Neural cell (in vitro differentiated cells): ENCODE measurements around the gene ASF1B. TPM values are rescaled to one million over a fixed set of nuclear protein-coding genes. Genes with fewer than 3 reads are reported as not detected.

ENCODE experiments used
- H2AFZ ChIP-seq: fragments of 200-600, 300-800 bp; sonication (generic), shearing (Covaris generic); 2 replicates; pipeline ENCODE4 v1.6.0; 2014; ENCODE audit warnings: low read depth, mild to moderate bottlenecking, antibody characterized with exemption, low read length, moderate library complexity
- H3F3A ChIP-seq: fragments of 200-600 bp; shearing (Covaris generic); 2 replicates; pipeline ENCODE4 v1.6.1; 2016; ENCODE audit warnings: mild to moderate bottlenecking, moderate library complexity, mixed read lengths, antibody characterized with exemption, low read length; ENCODE audit not compliant: insufficient read depth, poor library complexity, severe bottlenecking
- H3K27ac ChIP-seq: fragments of 200-600, 300-800 bp; sonication (generic), shearing (Covaris generic); 2 replicates; pipeline ENCODE4 v1.5.1; 2014; ENCODE audit warnings: mild to moderate bottlenecking, low read length, moderate library complexity
- H3K27me3 ChIP-seq: fragments of 300-800, 200-600 bp; sonication (generic), shearing (Covaris generic); 2 replicates; pipeline ENCODE4 v1.6.0; 2014; ENCODE audit warnings: mild to moderate bottlenecking, low read depth, low read length, moderate library complexity; ENCODE audit not compliant: insufficient read depth
- H3K36me3 ChIP-seq: fragments of 300-800, 200-600 bp; sonication (generic), shearing (Covaris generic); 2 replicates; pipeline ENCODE4 v1.5.1; 2014; ENCODE audit warnings: mild to moderate bottlenecking, antibody characterized with exemption, low read length, moderate library complexity; ENCODE audit not compliant: insufficient read depth
- H3K4me2 ChIP-seq: fragments of 300-800, 200-600 bp; sonication (generic), shearing (Covaris generic); 2 replicates; pipeline ENCODE4 v1.6.0; 2014; ENCODE audit warnings: mild to moderate bottlenecking, low read length
- H3K4me3 ChIP-seq: fragments of 300-800, 200-600 bp; sonication (generic), shearing (Covaris generic); 2 replicates; pipeline ENCODE4 v1.5.1; 2014; ENCODE audit warnings: mild to moderate bottlenecking, low read length, moderate library complexity
- H3K79me2 ChIP-seq: fragments of 200-600 bp; shearing (Covaris generic); replicated peaks from 2 replicates; pipeline ENCODE4 v1.6.0; 2014; ENCODE audit warnings: mild to moderate bottlenecking, low read length, moderate library complexity; ENCODE audit not compliant: insufficient read depth
- H3K9ac ChIP-seq: fragments of 300-800, 200-600 bp; sonication (generic), shearing (Covaris generic); 2 replicates; pipeline ENCODE4 v1.6.1; 2016; ENCODE audit warnings: mild to moderate bottlenecking, low read length, mixed read lengths
- H3K9me2 ChIP-seq: fragments of 200-600 bp; shearing (Covaris generic); 2 replicates; pipeline ENCODE4 v1.6.1; 2016; ENCODE audit warnings: mild to moderate bottlenecking, low read length, mixed read lengths; ENCODE audit not compliant: insufficient read depth
- H3K9me3 ChIP-seq: fragments of 200-600, 300-800 bp; sonication (generic), shearing (Covaris generic); 2 replicates; pipeline ENCODE4 v1.6.1; 2016; ENCODE audit warnings: mild to moderate bottlenecking, mixed run types, low read length, moderate library complexity, mixed read lengths
- H4K20me1 ChIP-seq: fragments of 200-600 bp; shearing (Covaris generic); 2 replicates; pipeline ENCODE4 v1.6.1; 2016; ENCODE audit warnings: mild to moderate bottlenecking, mixed run types; ENCODE audit not compliant: insufficient read depth
- CTCF ChIP-seq: fragments of 450-650 bp; IDR thresholded peaks from 2 replicates; pipeline ENCODE4 v1.5.1; 2014; ENCODE audit warnings: antibody characterized with exemption, mild to moderate bottlenecking, moderate library complexity; ENCODE audit not compliant: poor library complexity, severe bottlenecking
- EP300 ChIP-seq: fragments of 450-650 bp; conservative IDR thresholded peaks from 2 replicates; pipeline ENCODE4 v1.6.1; 2014; ENCODE audit warnings: antibody characterized with exemption, mild to moderate bottlenecking, moderate library complexity; ENCODE audit not compliant: poor library complexity, severe bottlenecking
- EZH2 ChIP-seq: fragments of 200-600, 300-800 bp; shearing (Covaris generic), sonication (generic); IDR thresholded peaks from 2 replicates; pipeline ENCODE4 v1.6.1; 2014; ENCODE audit warnings: antibody characterized with exemption, low read length, borderline replicate concordance, mild to moderate bottlenecking; ENCODE audit not compliant: insufficient read depth, poor library complexity, severe bottlenecking
- MXI1 ChIP-seq: fragments of 450-650 bp; conservative IDR thresholded peaks from 2 replicates; pipeline ENCODE4 v1.6.1; 2014; ENCODE audit warnings: antibody characterized with exemption, mild to moderate bottlenecking; ENCODE audit not compliant: poor library complexity, severe bottlenecking
- POLR2AphosphoS5 ChIP-seq: IDR thresholded peaks from 2 replicates; pipeline ENCODE4 v1.6.1; 2012
- RAD21 ChIP-seq: fragments of 450-650 bp; conservative IDR thresholded peaks from 2 replicates; pipeline ENCODE4 v1.6.1; 2014; ENCODE audit warnings: antibody characterized with exemption, mild to moderate bottlenecking, moderate library complexity
- REST ChIP-seq: IDR thresholded peaks from 2 replicates; pipeline ENCODE4 v1.6.1; 2012; ENCODE audit warnings: borderline replicate concordance
- SMC3 ChIP-seq: fragments of 450-650 bp; conservative IDR thresholded peaks from 2 replicates; pipeline ENCODE4 v1.6.1; 2014; ENCODE audit warnings: antibody characterized with exemption, mild to moderate bottlenecking, moderate library complexity; ENCODE audit not compliant: poor library complexity
- TAF1 ChIP-seq: IDR thresholded peaks from 2 replicates; pipeline ENCODE4 v1.6.1; 2012; ENCODE audit warnings: low read depth
- polyA plus RNA-seq: library from polyadenylated mRNA; depleted of rRNA; stranded (reverse); fragments of >200 nt; gene quantifications from 2 replicates; pipeline ENCODE4 v1.2.3, GENCODE V29; 2014

The ASF1B gene
- polyA plus RNA-seq, 1 donor from 2014 or later = 0.32 TPM

- no peak overlapping the region for H3K27ac ChIP-seq
- H3K36me3 ChIP-seq = no peaks in the 10 kb centered on the region
- H3K9ac ChIP-seq = no peak overlapping the region
Measured at GRCh38 chr19:14135985-14136508, 342 bp downstream of the ASF1B start.

DNA sequence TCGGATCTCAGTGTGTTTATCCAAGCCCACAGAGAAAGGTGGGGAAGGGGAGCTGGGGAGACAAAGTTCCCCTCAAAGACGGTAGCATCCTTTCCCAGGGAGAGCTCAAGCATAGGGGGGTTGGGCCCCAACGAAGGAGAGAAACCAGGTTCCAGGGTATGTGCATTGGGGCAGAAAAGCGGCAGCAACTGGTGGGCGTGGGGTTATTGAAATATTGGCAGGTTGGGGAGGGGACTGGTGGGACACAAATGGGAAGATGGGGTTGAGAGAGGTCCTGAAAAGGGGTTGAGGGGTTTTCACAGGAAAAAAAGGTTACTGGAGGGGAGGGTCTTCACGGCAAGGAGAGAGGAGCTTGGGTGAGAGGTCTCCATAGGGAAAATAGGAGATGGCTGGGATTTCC is 1.0 kb downstream of the ASF1B start:
- Histone ChIP-seq H3K79me2 (no peaks in the 10 kb centered on the region), H3K4me2 (no peak overlapping the region), H3K27me3 (no peaks in the 10 kb centered on the region), H3K36me3 (no peaks in the 10 kb centered on the region), H3K9ac (no peak overlapping the region), H4K20me1 (no peaks in the 10 kb centered on the region), H3K27ac (no peak overlapping the region), H3K9me3 (no peaks in the 10 kb centered on the region), H3F3A (no peaks in the 10 kb centered on the region), H3K9me2 (no peaks in the 10 kb centered on the region), H3K4me3 (peak overlapping the region; percentile 85), H2AFZ (no peak overlapping the region)
- TF ChIP-seq TAF1 (no peak), POLR2AphosphoS5 (no peak), RAD21 (no peak), EZH2 (no peak), REST (no peak), CTCF (no peak)

More at GRCh38 chr19:14135985-14136508, 342 bp downstream of the ASF1B start:
- Histone ChIP-seq H3K79me2 (no peaks in the 10 kb centered on the region), H4K20me1 (no peaks in the 10 kb centered on the region), H3K4me2 (peak overlapping the region; percentile 65), H2AFZ (peak overlapping the region; percentile 33), H3K9me2 (no peaks in the 10 kb centered on the region), H3K27me3 (no peaks in the 10 kb centered on the region), H3F3A (no peaks in the 10 kb centered on the region), H3K4me3 (peak overlapping the region; percentile 85), H3K9me3 (no peaks in the 10 kb centered on the region)
- TF ChIP-seq MXI1 (no peak), SMC3 (no peak), REST (no peak), CTCF (no peak), RAD21 (no peak), EP300 (no peak), TAF1 (no peak), EZH2 (no peak)
